ENCODE data around the gene NRXN3. TPM values are rescaled to one million over a fixed set of nuclear protein-coding genes. Genes with fewer than 3 reads are reported as not detected.

The NRXN3 gene
- total RNA-seq, 1 donor from 2014 or later: 11.4 TPM

DNA sequence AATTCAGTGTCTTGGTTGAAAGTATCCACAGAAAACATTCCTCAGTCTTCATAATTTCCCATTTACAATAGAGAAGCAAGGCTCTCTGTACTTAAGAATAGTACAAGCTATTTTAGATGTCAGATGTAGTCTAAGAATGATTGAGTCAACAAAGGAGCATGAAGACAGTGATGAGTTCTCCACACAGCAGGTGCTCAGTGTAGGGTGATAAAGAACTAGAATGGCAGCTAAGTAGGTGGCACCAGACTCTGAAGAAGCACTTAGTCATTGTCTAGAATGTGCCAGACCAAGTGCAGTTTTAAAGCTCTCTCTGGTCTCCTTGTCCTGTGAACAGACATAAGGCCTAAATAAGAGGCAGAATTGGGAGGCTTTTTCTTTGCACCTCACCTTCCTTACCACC, 504.6 kb downstream of the NRXN3 start:
- Mint-ChIP-seq H3K9me3 (no peaks in the 10 kb centered on the region), H3K4me1 (no peaks in the 10 kb centered on the region), H3K27ac (no peak overlapping the region), H3K27me3 (ENCODE audit: low read depth) (no peaks in the 10 kb centered on the region), H3K36me3 (no peaks in the 10 kb centered on the region), H3K4me3 (no peak overlapping the region)
- TF ChIP-seq, protein P1, sequence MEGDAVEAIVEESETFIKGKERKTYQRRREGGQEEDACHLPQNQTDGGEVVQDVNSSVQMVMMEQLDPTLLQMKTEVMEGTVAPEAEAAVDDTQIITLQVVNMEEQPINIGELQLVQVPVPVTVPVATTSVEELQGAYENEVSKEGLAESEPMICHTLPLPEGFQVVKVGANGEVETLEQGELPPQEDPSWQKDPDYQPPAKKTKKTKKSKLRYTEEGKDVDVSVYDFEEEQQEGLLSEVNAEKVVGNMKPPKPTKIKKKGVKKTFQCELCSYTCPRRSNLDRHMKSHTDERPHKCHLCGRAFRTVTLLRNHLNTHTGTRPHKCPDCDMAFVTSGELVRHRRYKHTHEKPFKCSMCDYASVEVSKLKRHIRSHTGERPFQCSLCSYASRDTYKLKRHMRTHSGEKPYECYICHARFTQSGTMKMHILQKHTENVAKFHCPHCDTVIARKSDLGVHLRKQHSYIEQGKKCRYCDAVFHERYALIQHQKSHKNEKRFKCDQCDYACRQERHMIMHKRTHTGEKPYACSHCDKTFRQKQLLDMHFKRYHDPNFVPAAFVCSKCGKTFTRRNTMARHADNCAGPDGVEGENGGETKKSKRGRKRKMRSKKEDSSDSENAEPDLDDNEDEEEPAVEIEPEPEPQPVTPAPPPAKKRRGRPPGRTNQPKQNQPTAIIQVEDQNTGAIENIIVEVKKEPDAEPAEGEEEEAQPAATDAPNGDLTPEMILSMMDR (IDR thresholded peaks at IDR 0.05; ENCODE audit: unreplicated experiment): no peak
- no peak for DNase-seq (ENCODE audit: low spot score in 2 of 2, unreplicated experiment in 2 of 2)

DNA sequence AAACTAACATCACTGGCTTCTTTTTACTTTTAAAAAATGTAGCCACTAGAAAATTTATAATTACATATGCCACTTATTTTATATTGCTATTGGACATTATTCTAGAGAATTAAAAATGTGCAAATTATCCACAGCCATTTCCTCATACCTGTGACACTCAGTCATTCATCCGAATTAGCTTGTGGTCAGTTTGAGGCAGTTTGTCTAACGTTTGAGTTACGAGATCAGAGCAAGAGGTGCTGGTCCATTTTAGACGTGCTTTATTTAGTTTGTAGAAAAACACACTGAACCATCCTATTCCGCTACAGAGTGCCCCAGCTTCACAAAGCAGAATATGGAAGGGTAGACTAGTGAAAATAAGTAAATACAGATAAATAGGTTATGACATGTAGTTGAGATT, 513.0 kb downstream of the NRXN3 start:
- no peak overlapping the region for H3K4me3 Mint-ChIP-seq
- TF ChIP-seq, protein P1 (IDR thresholded peaks at IDR 0.05; ENCODE audit: unreplicated experiment): no peak
- no peak for DNase-seq (ENCODE audit: low spot score in 2 of 2, unreplicated experiment in 2 of 2)
- H3K27ac Mint-ChIP-seq: no peak overlapping the region
- no peaks in the 10 kb centered on the region for H3K9me3 Mint-ChIP-seq
- peaks cover 2% of the 10 kb centered on the region for H3K4me1 Mint-ChIP-seq
- no peaks in the 10 kb centered on the region for H3K36me3 Mint-ChIP-seq
- H3K27me3 Mint-ChIP-seq (ENCODE audit: low read depth): no peaks in the 10 kb centered on the region

DNA sequence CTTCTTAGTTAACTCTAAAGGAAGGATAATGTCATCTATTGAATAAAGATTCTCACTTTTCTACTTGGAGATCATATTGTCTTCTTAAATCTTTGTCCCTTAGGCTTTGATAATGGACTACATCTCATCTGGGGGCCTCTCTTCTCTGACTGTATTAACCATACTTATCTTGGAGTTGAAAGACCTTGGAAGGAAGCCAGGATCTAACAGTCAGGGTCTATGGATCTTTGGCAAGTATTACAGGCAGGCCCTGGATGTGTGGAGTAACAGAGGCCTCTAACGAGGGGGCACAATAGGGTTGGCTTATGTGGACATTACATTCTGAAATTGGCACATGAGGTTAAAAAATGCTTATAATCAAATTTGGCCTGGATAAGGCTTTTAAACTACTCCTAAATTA, 513.8 kb downstream of the NRXN3 start:
- TF ChIP-seq, protein P1 (IDR thresholded peaks at IDR 0.05; ENCODE audit: unreplicated experiment): no peak
- H3K4me1 Mint-ChIP-seq: peaks cover 2% of the 10 kb centered on the region
- no peaks in the 10 kb centered on the region for H3K9me3 Mint-ChIP-seq
- peaks cover under 1% of the 10 kb centered on the region for H3K27me3 Mint-ChIP-seq (ENCODE audit: low read depth)
- H3K36me3 Mint-ChIP-seq: no peaks in the 10 kb centered on the region
- no peak for DNase-seq (ENCODE audit: low spot score in 2 of 2, unreplicated experiment in 2 of 2)
- H3K27ac Mint-ChIP-seq: no peak overlapping the region
- H3K4me3 Mint-ChIP-seq: no peak overlapping the region

DNA sequence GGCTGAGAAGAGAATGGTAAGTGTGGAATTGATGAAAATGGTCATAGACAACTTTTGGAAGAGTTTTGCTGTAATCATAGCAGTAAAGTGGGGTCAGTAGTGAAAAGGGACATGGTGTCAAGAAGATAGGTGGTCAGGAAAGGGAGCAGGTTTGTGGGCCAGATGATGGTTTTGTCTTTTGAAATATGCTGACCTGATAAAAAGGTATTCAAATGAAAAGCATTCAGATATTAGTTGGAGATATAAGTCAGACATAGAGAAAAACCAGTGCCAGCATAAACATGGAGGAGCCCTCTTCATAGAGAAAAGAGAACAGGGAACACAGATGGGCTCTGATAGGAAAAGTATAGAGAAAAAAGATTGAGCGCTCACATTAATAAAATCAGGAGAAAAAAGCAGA, 518.3 kb downstream of the NRXN3 start:
- H3K36me3 Mint-ChIP-seq: no peaks in the 10 kb centered on the region
- H3K9me3 Mint-ChIP-seq: no peaks in the 10 kb centered on the region
- H3K27me3 Mint-ChIP-seq (ENCODE audit: low read depth): peaks cover 14% of the 10 kb centered on the region
- no peak overlapping the region for H3K4me3 Mint-ChIP-seq
- no peak for DNase-seq (ENCODE audit: low spot score in 2 of 2, unreplicated experiment in 2 of 2)
- peaks cover under 1% of the 10 kb centered on the region for H3K4me1 Mint-ChIP-seq
- H3K27ac Mint-ChIP-seq: no peak overlapping the region
- TF ChIP-seq, protein P1 (IDR thresholded peaks at IDR 0.05; ENCODE audit: unreplicated experiment): no peak

DNA sequence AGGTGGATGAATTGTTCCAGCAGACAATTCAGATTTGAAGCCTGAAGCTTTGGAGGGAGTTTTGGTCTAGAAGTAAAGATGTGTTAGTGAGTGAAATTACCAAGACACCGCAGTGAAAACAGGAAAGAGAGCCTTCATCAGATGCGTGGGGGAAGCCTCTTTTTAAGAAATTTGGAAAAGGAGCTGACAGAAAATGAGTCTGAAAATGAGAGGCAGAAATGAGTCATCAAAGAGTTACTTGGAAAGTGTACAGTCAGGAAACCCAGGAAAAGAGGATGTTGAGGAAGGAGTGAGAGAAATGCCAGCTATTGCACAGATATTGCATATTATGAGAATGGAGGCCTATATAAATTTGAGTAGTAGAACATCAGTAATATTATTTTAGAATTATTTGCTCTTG, 520.7 kb downstream of the NRXN3 start:
- DNase-seq (ENCODE audit: low spot score in 2 of 2, unreplicated experiment in 2 of 2): no peak
- no peak overlapping the region for H3K27ac Mint-ChIP-seq
- TF ChIP-seq, protein P1 (IDR thresholded peaks at IDR 0.05; ENCODE audit: unreplicated experiment): no peak
- no peaks in the 10 kb centered on the region for H3K36me3 Mint-ChIP-seq
- H3K9me3 Mint-ChIP-seq: no peaks in the 10 kb centered on the region
- no peak overlapping the region for H3K4me3 Mint-ChIP-seq
- peaks cover 25% of the 10 kb centered on the region for H3K27me3 Mint-ChIP-seq (ENCODE audit: low read depth)
- no peaks in the 10 kb centered on the region for H3K4me1 Mint-ChIP-seq

DNA sequence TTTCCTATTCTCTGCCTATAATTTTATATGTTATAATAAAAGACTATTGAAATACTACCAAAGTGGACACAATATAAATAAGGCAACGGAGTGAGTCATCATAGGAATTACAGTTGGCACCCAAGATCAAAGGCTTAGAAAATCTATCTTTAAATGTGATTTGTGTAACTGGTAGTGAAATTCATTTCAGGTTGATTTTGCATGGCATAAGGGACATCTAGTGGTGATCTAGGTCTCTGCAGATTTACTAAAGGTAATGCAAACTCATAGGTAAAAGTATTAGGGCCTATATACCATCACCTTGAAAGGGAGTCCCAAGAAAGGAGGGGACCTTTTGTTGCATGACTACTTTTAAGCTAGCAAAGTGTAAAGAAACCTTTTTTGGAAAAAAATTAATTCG, 527.2 kb downstream of the NRXN3 start:
- TF ChIP-seq, protein P1 (IDR thresholded peaks at IDR 0.05; ENCODE audit: unreplicated experiment): peak; percentile 41
- no peak overlapping the region for H3K4me3 Mint-ChIP-seq
- no peaks in the 10 kb centered on the region for H3K4me1 Mint-ChIP-seq
- no peak overlapping the region for H3K27ac Mint-ChIP-seq
- no peaks in the 10 kb centered on the region for H3K9me3 Mint-ChIP-seq
- peaks cover 26% of the 10 kb centered on the region for H3K27me3 Mint-ChIP-seq (ENCODE audit: low read depth)
- no peak for DNase-seq (ENCODE audit: low spot score in 2 of 2, unreplicated experiment in 2 of 2)
- H3K36me3 Mint-ChIP-seq: no peaks in the 10 kb centered on the region

Data from mesothelial cell of epicardium (in vitro differentiated cells).